NCI-H1930 (cell line): ENCODE data around the gene MRPL34.
"Not testable (repeated sequence)": the region's sequence is repeated elsewhere in the genome, so short reads cannot be mapped to it uniquely, and the experiment has no call there.

Experiments used
- DNase-seq, 2 experiments: peaks; one replicate each; lab custom pipeline; 2025; lab: John Stamatoyannopoulos, UW

MRPL34 gene

GRCh38 chr19:17305517-17306284 is at the start of gene MRPL34:
TSS of gene MRPL34 (plus strand) at chr19:17305872. CDS start at chr19:17305893, 21 bp downstream.
- peak; percentile 95 to 96 for DNase-seq

- no peak for DNase-seq
Measured at GRCh38 chr19:17256130-17256529, 49.5 kb upstream of the MRPL34 start.

GRCh38 chr19:17259118-17259780 is 46.4 kb upstream of the MRPL34 start:
- DNase-seq = no peak

GRCh38 chr19:17259934-17260333 is 45.7 kb upstream of the MRPL34 start:
- DNase-seq = no peak

GRCh38 chr19:17260842-17261325 is 44.8 kb upstream of the MRPL34 start:
- DNase-seq = peak; percentile 36 to 66

GRCh38 chr19:17262557-17262956 is 43.1 kb upstream of the MRPL34 start:
- DNase-seq = no peak

GRCh38 chr19:17263712-17264640 is 41.7 kb upstream of the MRPL34 start:
- no peak for DNase-seq

GRCh38 chr19:17264641-17264979 is 41.1 kb upstream of the MRPL34 start, which contains the start of gene USHBP1:
TSS of gene USHBP1 (minus strand) at chr19:17264745. CDS start at chr19:17264299, 446 bp downstream.
- no peak for DNase-seq

- DNase-seq = no peak
Measured at GRCh38 chr19:17266026-17266425, 39.6 kb upstream of the MRPL34 start.

- no peak for DNase-seq
Measured at GRCh38 chr19:17266589-17266974, 39.1 kb upstream of the MRPL34 start.

- DNase-seq = peak; percentile 83 to 86
Measured at GRCh38 chr19:17266975-17267788, 38.5 kb upstream of the MRPL34 start, which contains the start of gene BABAM1. TSS of gene BABAM1 (plus strand) at chr19:17267443. CDS start at chr19:17268807, 1,364 bp downstream.

- no peak for DNase-seq
Measured at GRCh38 chr19:17268754-17269153, 36.9 kb upstream of the MRPL34 start.

- not testable (repeated sequence) for DNase-seq
Measured at GRCh38 chr19:17274892-17275291, 30.8 kb upstream of the MRPL34 start.

GRCh38 chr19:17275441-17276175 is 30.1 kb upstream of the MRPL34 start:
- no peak for DNase-seq

- no peak for DNase-seq
Measured at GRCh38 chr19:17279436-17279835, 26.2 kb upstream of the MRPL34 start.

GRCh38 chr19:17281391-17282304 is 24.0 kb upstream of the MRPL34 start, which contains the start of gene ANKLE1:
TSS of gene ANKLE1 (plus strand) at chr19:17281901. CDS start at chr19:17281921, 20 bp downstream.
- DNase-seq = peak; percentile 15 to 19

- DNase-seq = peak; percentile 53 to 68
Measured at GRCh38 chr19:17282488-17283125, 23.1 kb upstream of the MRPL34 start.

- no peak for DNase-seq
Measured at GRCh38 chr19:17283504-17283996, 22.1 kb upstream of the MRPL34 start.
